ENCODE measurements around the gene EYA4. TPM values are rescaled to one million over a fixed set of nuclear protein-coding genes. Genes with fewer than 3 reads are reported as not detected.

Gene EYA4
- total RNA-seq, 1 experiment from 2014 or later: 0.24 TPM

- POLR2A ChIA-PET: no interaction called here
- Mint-ChIP-seq H3K9me3 (peaks cover 17% of the 10 kb centered on the region), H3K27ac (no peak overlapping the region), H3K4me3 (no peak overlapping the region), H3K36me3 (peaks cover 14% of the 10 kb centered on the region), H3K4me1 (no peaks in the 10 kb centered on the region; the same call in 1 of the 2 replicates), H3K27me3 (ENCODE audit: low read depth) (no peaks in the 10 kb centered on the region)
- no peak for TF ChIP-seq FOXJ3 (CRISPR knock-in tag; IDR thresholded peaks at IDR 0.05; ENCODE audit: borderline replicate concordance)
- ATAC-seq: no peak
- CTCF ChIA-PET: no interaction called here
- no peak for DNase-seq (ENCODE audit: low spot score)
These were observed 26.9 kb upstream of the EYA4 start for GRCh38 chr6:133214267-133214666.

DNA sequence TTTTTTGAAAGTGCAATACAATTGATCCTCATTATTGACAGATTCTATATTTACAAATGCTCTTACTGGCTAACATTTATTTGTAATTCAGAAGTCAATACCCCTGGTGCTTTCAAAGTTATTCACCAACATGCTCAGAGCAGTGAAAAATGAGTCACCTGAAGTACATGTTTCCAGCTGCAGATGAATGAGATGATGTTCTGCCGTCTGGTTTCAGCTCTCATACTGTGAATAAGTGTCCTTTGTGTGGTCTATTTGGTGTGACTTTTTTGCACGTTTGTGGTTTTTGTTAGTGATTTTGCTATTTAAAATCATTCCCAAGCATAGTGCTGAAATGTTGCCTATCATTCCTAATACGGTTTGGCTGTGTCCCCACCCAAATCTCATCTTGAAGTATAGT is 22.3 kb upstream of the EYA4 start:
- Mint-ChIP-seq H3K27me3 (ENCODE audit: low read depth) (no peaks in the 10 kb centered on the region; the same call in 1 of the 2 replicates), H3K4me1 (peaks cover 15% of the 10 kb centered on the region), H3K27ac (no peak overlapping the region), H3K4me3 (no peak overlapping the region), H3K36me3 (peaks cover 12% of the 10 kb centered on the region), H3K9me3 (peaks cover 14% of the 10 kb centered on the region)
- no peak for TF ChIP-seq CTCF (IDR thresholded peaks at IDR 0.05)
- ATAC-seq (no peak), DNase-seq (ENCODE audit: low spot score) (no peak)
- CTCF ChIA-PET: no interaction called here
- POLR2A ChIA-PET: no interaction called here

DNA sequence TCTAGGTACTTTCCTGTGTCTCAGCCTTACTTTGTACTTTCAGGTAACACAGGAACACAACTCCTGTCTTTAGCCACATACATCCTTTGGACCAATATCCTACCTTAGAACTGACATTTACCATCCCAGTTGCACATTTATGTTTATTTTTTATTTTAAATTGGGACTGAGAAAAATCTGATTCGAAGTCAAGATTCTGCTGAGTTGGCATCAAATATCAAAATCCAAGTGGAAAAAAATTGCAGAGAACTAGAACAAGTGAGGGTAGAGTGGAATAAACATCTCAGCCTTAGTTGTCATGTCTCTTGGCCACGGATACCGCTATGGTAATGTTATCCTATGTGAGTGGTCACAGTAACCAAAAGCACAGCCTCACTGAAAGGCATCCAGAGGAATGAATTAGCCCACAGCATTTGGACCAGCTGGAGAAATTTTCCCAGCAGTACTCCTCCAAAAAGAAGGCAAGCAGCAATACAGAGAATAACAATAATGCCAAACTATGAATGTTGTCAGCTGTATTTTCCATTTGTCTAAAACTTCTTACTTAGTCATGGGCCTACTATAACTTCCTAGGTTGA is 17.6 kb upstream of the EYA4 start:
- CTCF ChIA-PET: interaction anchor here (0.6 kb wide), 1 partner anchor 32 kb away, joined by 3 read pairs; no protein-coding TSS in a partner anchor
- Mint-ChIP-seq H3K27me3 (ENCODE audit: low read depth) (no peaks in the 10 kb centered on the region; the same call in 1 of the 2 replicates), H3K9me3 (peaks cover 12% of the 10 kb centered on the region), H3K36me3 (peaks cover 11% of the 10 kb centered on the region), H3K4me3 (no peak overlapping the region), H3K4me1 (peaks cover 15% of the 10 kb centered on the region), H3K27ac (no peak overlapping the region)
- DNase-seq (ENCODE audit: low spot score) (no peak), ATAC-seq (no peak)
- TF ChIP-seq NR2C2 (CRISPR knock-in tag; IDR thresholded peaks at IDR 0.05) (no peak), ZNF232 (CRISPR knock-in tag; IDR thresholded peaks at IDR 0.05) (no peak), JAZF1 (CRISPR knock-in tag; IDR thresholded peaks at IDR 0.05) (no peak), NFE2L1 (CRISPR knock-in tag; IDR thresholded peaks at IDR 0.05) (no peak), EMX1 (CRISPR knock-in tag; IDR thresholded peaks at IDR 0.05) (no peak), FOXP1 (CRISPR knock-in tag; IDR thresholded peaks at IDR 0.05; ENCODE audit: borderline replicate concordance) (no peak), USF1 (CRISPR knock-in tag; IDR thresholded peaks at IDR 0.05) (no peak)
- TF ChIP-seq, protein P1, sequence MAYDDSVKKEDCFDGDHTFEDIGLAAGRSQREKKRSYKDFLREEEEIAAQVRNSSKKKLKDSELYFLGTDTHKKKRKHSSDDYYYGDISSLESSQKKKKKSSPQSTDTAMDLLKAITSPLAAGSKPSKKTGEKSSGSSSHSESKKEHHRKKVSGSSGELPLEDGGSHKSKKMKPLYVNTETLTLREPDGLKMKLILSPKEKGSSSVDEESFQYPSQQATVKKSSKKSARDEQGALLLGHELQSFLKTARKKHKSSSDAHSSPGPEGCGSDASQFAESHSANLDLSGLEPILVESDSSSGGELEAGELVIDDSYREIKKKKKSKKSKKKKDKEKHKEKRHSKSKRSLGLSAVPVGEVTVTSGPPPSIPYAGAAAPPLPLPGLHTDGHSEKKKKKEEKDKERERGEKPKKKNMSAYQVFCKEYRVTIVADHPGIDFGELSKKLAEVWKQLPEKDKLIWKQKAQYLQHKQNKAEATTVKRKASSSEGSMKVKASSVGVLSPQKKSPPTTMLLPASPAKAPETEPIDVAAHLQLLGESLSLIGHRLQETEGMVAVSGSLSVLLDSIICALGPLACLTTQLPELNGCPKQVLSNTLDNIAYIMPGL (CRISPR knock-in tag; IDR thresholded peaks at IDR 0.05): no peak
- POLR2A ChIA-PET: no interaction called here

DNA sequence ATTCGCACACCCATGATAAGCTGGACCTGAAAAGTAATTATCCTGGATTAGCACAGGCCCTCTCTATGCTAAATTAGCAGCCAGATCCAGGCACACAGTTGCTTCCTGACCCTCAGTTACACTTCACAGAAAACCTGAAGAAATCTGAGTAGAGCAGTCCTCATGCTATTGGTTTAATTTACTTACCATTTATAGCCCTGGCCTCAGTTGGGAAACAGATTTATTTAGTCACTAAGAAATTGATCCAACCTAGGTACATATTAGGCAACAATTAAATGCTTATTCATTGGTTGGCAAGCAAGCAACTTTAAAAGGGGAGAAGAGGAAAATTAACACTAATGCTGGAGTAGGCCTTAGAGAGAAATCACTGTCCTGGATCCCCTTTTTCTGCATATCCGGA is 15.6 kb upstream of the EYA4 start:
- ATAC-seq: no peak
- ChIA-PET CTCF (no interaction called here), POLR2A (no interaction called here)
- H3K9me3 Mint-ChIP-seq: no peaks in the 10 kb centered on the region
- no peaks in the 10 kb centered on the region for H3K36me3 Mint-ChIP-seq
- no peak overlapping the region for H3K4me3 Mint-ChIP-seq
- H3K4me1 Mint-ChIP-seq: peaks cover 2% of the 10 kb centered on the region
- H3K27me3 Mint-ChIP-seq (ENCODE audit: low read depth): no peaks in the 10 kb centered on the region; the same call in 1 of the 2 replicates
- DNase-seq (ENCODE audit: low spot score): no peak
- H3K27ac Mint-ChIP-seq: no peak overlapping the region
- TF ChIP-seq IRF1 (CRISPR knock-in tag; IDR thresholded peaks at IDR 0.05): no peak
- no peak for TF ChIP-seq PRDM15 (CRISPR knock-in tag; IDR thresholded peaks at IDR 0.05)
- TF ChIP-seq NR2C2 (CRISPR knock-in tag; IDR thresholded peaks at IDR 0.05): no peak
- TF ChIP-seq ZNF317 (CRISPR knock-in tag; IDR thresholded peaks at IDR 0.05; ENCODE audit: borderline replicate concordance, low read depth): no peak
- no peak for TF ChIP-seq FOXP1 (CRISPR knock-in tag; IDR thresholded peaks at IDR 0.05; ENCODE audit: borderline replicate concordance)
- TF ChIP-seq, protein P2, sequence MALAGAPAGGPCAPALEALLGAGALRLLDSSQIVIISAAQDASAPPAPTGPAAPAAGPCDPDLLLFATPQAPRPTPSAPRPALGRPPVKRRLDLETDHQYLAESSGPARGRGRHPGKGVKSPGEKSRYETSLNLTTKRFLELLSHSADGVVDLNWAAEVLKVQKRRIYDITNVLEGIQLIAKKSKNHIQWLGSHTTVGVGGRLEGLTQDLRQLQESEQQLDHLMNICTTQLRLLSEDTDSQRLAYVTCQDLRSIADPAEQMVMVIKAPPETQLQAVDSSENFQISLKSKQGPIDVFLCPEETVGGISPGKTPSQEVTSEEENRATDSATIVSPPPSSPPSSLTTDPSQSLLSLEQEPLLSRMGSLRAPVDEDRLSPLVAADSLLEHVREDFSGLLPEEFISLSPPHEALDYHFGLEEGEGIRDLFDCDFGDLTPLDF (CRISPR knock-in tag; IDR thresholded peaks at IDR 0.05): no peak
- TF ChIP-seq, protein P3, sequence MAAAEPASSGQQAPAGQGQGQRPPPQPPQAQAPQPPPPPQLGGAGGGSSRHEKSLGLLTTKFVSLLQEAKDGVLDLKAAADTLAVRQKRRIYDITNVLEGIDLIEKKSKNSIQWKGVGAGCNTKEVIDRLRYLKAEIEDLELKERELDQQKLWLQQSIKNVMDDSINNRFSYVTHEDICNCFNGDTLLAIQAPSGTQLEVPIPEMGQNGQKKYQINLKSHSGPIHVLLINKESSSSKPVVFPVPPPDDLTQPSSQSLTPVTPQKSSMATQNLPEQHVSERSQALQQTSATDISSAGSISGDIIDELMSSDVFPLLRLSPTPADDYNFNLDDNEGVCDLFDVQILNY (CRISPR knock-in tag; IDR thresholded peaks at IDR 0.05): no peak
- TF ChIP-seq KAT7 (CRISPR knock-in tag; IDR thresholded peaks at IDR 0.05; ENCODE audit: borderline replicate concordance): no peak
- no peak for TF ChIP-seq ZNF232 (CRISPR knock-in tag; IDR thresholded peaks at IDR 0.05)
- no peak for TF ChIP-seq GRHL2 (CRISPR knock-in tag; IDR thresholded peaks at IDR 0.05; ENCODE audit: insufficient replicate concordance, severe bottlenecking)
